Parathyroid adenoma (tissue), 2 donors: ENCODE data around the gene POLR1G.

Experiments used
- H2AFZ ChIP-seq: fragments of 300-600 bp; sonication (generic); one replicate; pipeline ENCODE4 v1.7.0; 2017; ENCODE audit warnings: antibody characterized with exemption, mild to moderate bottlenecking
- H3K27ac ChIP-seq: fragments of 300-600 bp; sonication (generic); one replicate; pipeline ENCODE4 v1.7.0; 2017
- H3K27me3 ChIP-seq: fragments of 300-600 bp; sonication (generic); one replicate; pipeline ENCODE4 v1.7.0; 2017; ENCODE audit warnings: low read length; ENCODE audit not compliant: control insufficient read depth, insufficient read depth
- H3K36me3 ChIP-seq: fragments of 300-600 bp; sonication (generic); one replicate; pipeline ENCODE4 v1.7.0; 2017; ENCODE audit warnings: low read length; ENCODE audit not compliant: control insufficient read depth, insufficient read depth
- H3K4me1 ChIP-seq: fragments of 300-600 bp; sonication (generic); one replicate; pipeline ENCODE4 v1.7.0; 2017; ENCODE audit warnings: control low read depth
- H3K4me2 ChIP-seq: fragments of 300-600 bp; sonication (generic); one replicate; pipeline ENCODE4 v1.7.0; 2017; ENCODE audit warnings: low read length
- H3K4me3 ChIP-seq: fragments of 300-600 bp; sonication (generic); one replicate; pipeline ENCODE4 v1.7.0; 2017; ENCODE audit warnings: low read depth, low read length
- H3K79me2 ChIP-seq: fragments of 300-600 bp; sonication (generic); one replicate; pipeline ENCODE4 v1.7.0; 2017; ENCODE audit warnings: control low read depth
- H3K9ac ChIP-seq: fragments of 300-600 bp; sonication (generic); one replicate; pipeline ENCODE4 v1.7.0; 2017; ENCODE audit warnings: mild to moderate bottlenecking
- H3K9me3 ChIP-seq: fragments of 300-600 bp; sonication (generic); one replicate; pipeline ENCODE4 v1.7.0; 2017; ENCODE audit warnings: low read length; ENCODE audit not compliant: control insufficient read depth
- TF ChIP-seq, protein P1 (sequence below): fragments of 300-600 bp; sonication (generic); IDR thresholded peaks from one replicate; pipeline ENCODE4 v1.7.0; 2017; ENCODE audit warnings: antibody characterized with exemption, mild to moderate bottlenecking
- donor health status: primary hyperparathyroidism.

Gene POLR1G

DNA sequence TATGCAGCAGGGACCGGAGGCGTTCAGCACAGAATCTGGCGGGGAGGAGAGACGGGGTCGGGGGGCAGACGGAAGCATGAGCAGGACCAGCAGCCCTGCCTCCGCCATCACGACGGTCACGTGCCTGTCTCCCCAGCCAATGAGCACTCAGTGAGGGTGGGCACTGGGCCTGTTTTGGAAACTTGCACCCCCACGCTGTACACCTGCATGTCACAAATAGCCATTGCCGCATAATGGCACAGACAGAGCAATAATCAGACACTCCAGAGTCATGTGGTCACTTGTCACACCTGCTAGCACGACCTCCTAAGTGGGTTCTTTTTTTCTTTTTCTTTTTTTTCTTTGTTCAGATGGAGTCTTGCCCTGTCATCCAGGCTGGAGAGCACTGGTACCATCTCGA is 44.8 kb upstream of the POLR1G start:
- H3K27me3 ChIP-seq, result no peaks in the 10 kb centered on the region
- no peak overlapping the region for H2AFZ ChIP-seq
- H3K9ac ChIP-seq, result no peak overlapping the region
- H3K4me3 ChIP-seq, result no peak overlapping the region
- no peak overlapping the region for H3K27ac ChIP-seq
- no peaks in the 10 kb centered on the region for H3K36me3 ChIP-seq
- H3K9me3 ChIP-seq, result no peaks in the 10 kb centered on the region
- TF ChIP-seq, protein P1, sequence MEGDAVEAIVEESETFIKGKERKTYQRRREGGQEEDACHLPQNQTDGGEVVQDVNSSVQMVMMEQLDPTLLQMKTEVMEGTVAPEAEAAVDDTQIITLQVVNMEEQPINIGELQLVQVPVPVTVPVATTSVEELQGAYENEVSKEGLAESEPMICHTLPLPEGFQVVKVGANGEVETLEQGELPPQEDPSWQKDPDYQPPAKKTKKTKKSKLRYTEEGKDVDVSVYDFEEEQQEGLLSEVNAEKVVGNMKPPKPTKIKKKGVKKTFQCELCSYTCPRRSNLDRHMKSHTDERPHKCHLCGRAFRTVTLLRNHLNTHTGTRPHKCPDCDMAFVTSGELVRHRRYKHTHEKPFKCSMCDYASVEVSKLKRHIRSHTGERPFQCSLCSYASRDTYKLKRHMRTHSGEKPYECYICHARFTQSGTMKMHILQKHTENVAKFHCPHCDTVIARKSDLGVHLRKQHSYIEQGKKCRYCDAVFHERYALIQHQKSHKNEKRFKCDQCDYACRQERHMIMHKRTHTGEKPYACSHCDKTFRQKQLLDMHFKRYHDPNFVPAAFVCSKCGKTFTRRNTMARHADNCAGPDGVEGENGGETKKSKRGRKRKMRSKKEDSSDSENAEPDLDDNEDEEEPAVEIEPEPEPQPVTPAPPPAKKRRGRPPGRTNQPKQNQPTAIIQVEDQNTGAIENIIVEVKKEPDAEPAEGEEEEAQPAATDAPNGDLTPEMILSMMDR, result no peak
- no peak overlapping the region for H3K4me2 ChIP-seq
- H3K79me2 ChIP-seq, result no peaks in the 10 kb centered on the region
- no peaks in the 10 kb centered on the region for H3K4me1 ChIP-seq

DNA sequence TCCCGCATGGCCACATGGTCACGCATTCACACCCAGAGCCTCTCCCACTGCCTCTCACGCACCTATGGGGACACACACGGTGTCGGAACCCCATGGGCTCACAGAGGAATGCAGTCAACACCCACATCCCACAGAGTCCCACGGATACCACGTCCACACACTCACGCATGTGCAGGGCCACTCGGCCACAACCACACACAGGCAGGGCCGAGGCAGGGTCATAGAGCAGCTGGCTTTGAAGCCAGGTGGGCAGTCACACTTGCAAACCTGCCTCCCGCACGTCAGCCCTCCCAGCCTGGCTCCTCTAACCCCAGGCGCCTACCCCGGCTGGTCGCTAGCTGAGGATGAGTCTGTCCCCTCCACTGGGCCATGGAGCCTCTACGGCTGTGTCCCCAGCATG is 44.2 kb upstream of the POLR1G start:
- Histone ChIP-seq H3K79me2 (no peaks in the 10 kb centered on the region), H3K9ac (no peak overlapping the region), H3K4me3 (no peak overlapping the region), H3K27me3 (no peaks in the 10 kb centered on the region), H2AFZ (no peak overlapping the region), H3K36me3 (no peaks in the 10 kb centered on the region), H3K4me1 (no peaks in the 10 kb centered on the region), H3K4me2 (no peak overlapping the region), H3K27ac (no peak overlapping the region), H3K9me3 (no peaks in the 10 kb centered on the region)
- TF ChIP-seq, protein P1, result no peak

DNA sequence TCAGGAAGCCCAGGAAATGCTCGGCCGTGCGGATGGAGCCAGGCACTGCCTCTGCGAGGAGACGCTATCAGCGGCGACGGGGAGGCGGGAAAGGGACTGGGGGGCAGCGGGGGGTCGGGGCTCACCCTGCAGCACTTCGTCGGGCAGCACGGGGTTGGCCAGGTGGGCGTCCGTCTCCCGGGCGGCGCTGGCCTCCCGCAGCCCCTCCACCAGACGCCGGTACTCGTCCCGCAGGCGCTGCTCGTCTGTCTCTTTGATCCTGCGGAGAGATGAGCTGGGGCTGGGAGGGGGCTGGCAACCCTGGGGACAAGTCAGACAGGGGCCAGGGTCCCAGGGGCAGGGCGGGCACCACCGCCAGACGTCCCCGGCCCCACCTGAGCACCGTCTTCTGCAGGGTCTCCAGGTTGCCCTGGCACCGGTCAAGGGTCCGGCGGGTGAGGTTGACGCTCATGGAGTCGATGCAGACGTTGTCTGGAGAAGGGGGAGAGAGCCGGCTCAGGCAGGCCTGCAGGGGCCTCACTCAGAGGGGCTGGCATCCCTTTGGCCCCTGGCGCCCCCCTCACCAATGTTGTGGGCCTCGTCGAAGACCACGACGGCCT is 42.5 kb upstream of the POLR1G start:
- Histone ChIP-seq H2AFZ (no peak overlapping the region), H3K9me3 (no peaks in the 10 kb centered on the region), H3K79me2 (no peaks in the 10 kb centered on the region), H3K27ac (no peak overlapping the region), H3K4me2 (no peak overlapping the region), H3K4me3 (no peak overlapping the region), H3K9ac (no peak overlapping the region), H3K36me3 (no peaks in the 10 kb centered on the region), H3K27me3 (no peaks in the 10 kb centered on the region), H3K4me1 (no peaks in the 10 kb centered on the region)
- TF ChIP-seq, protein P1, result no peak

DNA sequence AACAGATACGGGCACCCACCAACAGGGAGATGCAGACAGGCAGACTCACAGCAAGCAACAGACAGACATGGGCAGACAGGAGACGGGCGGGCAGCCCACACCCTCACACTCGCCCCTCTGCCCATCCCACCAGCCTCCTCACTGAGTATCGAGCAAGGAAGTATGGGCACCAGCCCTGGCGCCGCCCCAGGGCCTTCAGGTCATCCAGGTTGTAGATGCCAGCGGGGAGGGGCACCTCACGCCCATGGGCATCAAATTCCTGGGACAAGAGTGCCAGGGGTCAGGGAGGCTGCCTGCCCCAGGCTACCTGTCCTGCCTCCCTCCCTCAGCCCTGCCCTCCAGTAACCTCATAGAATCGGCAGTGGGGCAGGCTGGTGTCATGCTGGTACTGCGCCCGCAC is 41.7 kb upstream of the POLR1G start:
- H2AFZ ChIP-seq, result no peak overlapping the region
- no peak overlapping the region for H3K4me3 ChIP-seq
- no peak overlapping the region for H3K9ac ChIP-seq
- H3K4me2 ChIP-seq, result no peak overlapping the region
- no peaks in the 10 kb centered on the region for H3K9me3 ChIP-seq
- no peaks in the 10 kb centered on the region for H3K4me1 ChIP-seq
- no peaks in the 10 kb centered on the region for H3K27me3 ChIP-seq
- TF ChIP-seq, protein P1, result no peak
- H3K36me3 ChIP-seq, result no peaks in the 10 kb centered on the region
- H3K79me2 ChIP-seq, result no peaks in the 10 kb centered on the region
- H3K27ac ChIP-seq, result no peak overlapping the region

DNA sequence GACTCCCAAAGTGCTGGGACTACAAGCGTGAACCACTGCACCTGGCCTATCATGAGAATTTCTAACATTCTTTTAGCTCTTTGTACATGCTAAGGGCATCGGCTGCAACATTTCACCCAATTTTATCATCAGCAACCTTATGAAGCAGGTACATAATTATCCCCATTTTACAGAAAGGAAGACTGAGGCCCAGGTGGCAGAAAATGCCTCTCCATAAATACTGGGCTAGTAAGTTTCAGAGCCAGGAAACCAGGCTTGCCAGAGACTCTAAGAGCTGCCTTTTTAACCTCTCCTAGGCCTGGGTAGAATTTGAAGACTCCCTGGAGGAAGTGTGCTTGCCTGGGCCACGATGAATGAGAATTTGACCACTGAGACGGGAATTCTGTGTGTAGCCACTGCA is 38.3 kb upstream of the POLR1G start:
- Histone ChIP-seq H3K79me2 (peaks cover 2% of the 10 kb centered on the region), H3K9ac (no peak overlapping the region), H3K27ac (no peak overlapping the region), H2AFZ (no peak overlapping the region), H3K9me3 (no peaks in the 10 kb centered on the region), H3K36me3 (no peaks in the 10 kb centered on the region), H3K4me2 (no peak overlapping the region), H3K4me3 (no peak overlapping the region), H3K4me1 (no peaks in the 10 kb centered on the region), H3K27me3 (no peaks in the 10 kb centered on the region)
- TF ChIP-seq, protein P1, result no peak
